Esophagus mucosa (tissue), 1 donor: Measurements from ENCODE around the gene GPR42. TPM values are rescaled to one million over a fixed set of nuclear protein-coding genes. Genes with fewer than 3 reads are reported as not detected.
"Not testable (repeated sequence)": the region's sequence is repeated elsewhere in the genome, so short reads cannot be mapped to it uniquely, and the experiment has no call there.

Experiments used
- ATAC-seq: fragments of 200-7000 bp; cut with Tn5 transposase; one replicate; pipeline ENCODE4 v1.9.1; 2020
- total RNA-seq: library from RNA; stranded (reverse); gene quantifications from one replicate; pipeline ENCODE4 v1.2.4, GENCODE V29; 2023
- donor health status: DM: yes; HTN: yes; CAD: no.

GPR42 gene
- total RNA-seq, 1 donor from 2014 or later = not detected

- ATAC-seq = no peak
Observed at GRCh38 chr19:35347171-35347929, 23.5 kb upstream of the GPR42 start, which contains the start of gene FFAR1. Gene FFAR1 (plus strand): TSS chr19:35347902. CDS start chr19:35351552, 3,650 bp downstream.

- ATAC-seq = no peak
Observed at GRCh38 chr19:35347930-35348298, 23.0 kb upstream of the GPR42 start.

DNA sequence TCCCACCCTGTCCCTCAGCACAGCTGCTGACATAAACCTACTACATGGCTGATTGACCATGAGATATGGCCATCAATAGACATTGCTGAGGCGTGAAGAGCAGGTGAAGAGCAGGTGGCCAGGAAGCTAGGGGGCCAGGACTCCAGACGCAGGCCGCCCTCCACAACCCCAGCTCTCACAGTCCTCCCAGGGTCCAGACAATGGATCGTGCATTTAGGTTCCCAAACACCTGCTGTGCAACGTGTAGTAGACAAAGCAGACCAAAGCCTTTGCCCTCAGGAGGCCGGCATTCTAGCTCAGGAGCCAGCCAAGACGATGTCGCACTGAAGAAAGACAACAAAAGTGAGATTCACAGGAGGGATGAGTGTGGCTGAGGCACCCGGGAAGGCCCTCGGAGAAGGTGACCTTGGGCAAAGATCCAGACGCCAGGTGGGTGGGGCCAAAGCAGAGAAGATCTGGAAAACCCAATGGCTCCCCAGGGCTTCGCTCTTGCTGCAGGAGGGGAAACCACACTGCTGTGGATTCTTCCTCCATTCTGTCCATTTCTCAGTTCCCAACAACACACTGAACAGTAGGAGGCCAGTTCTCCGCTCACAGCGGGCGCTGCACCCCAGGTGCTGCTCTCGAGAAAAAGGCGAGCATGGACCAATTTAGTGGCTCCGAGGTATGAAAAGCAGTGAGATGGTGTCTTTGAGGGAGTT, 21.8 kb upstream of the GPR42 start:
- no peak for ATAC-seq

- no peak for ATAC-seq
Observed at GRCh38 chr19:35349614-35350521, 21.0 kb upstream of the GPR42 start.

DNA sequence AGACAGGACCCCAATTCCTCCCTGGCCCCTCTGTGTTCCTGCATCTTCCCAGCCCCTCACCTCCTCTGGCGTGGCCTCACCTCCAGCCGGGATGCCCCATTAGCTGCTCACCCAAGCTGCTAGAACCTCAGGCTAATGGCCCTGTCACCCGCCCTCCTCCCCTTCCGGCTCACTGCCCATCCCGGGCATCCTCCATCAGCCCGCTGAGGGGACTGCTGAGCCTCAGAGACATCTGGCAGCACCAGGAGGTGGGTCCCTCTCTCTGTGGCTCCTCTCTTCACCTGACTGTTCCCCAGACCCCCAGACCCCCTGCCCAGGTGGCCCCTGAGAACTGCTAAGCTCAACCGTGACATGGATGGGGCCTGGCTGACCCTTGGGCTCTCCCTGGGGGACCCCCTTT, 20.3 kb upstream of the GPR42 start:
- no peak for ATAC-seq

DNA sequence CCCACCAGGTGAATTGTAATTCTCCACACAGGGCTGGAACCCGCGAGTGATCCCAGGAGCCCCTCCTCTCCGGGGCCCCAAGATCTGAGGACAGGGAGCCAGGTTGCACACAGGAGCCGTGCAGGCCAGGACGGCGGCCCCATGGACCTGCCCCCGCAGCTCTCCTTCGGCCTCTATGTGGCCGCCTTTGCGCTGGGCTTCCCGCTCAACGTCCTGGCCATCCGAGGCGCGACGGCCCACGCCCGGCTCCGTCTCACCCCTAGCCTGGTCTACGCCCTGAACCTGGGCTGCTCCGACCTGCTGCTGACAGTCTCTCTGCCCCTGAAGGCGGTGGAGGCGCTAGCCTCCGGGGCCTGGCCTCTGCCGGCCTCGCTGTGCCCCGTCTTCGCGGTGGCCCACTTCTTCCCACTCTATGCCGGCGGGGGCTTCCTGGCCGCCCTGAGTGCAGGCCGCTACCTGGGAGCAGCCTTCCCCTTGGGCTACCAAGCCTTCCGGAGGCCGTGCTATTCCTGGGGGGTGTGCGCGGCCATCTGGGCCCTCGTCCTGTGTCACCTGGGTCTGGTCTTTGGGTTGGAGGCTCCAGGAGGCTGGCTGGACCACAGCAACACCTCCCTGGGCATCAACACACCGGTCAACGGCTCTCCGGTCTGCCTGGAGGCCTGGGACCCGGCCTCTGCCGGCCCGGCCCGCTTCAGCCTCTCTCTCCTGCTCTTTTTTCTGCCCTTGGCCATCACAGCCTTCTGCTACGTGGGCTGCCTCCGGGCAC, 19.3 kb upstream of the GPR42 start:
- ATAC-seq = no peak

DNA sequence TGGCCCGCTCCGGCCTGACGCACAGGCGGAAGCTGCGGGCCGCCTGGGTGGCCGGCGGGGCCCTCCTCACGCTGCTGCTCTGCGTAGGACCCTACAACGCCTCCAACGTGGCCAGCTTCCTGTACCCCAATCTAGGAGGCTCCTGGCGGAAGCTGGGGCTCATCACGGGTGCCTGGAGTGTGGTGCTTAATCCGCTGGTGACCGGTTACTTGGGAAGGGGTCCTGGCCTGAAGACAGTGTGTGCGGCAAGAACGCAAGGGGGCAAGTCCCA, 18.8 kb upstream of the GPR42 start:
- no peak for ATAC-seq

DNA sequence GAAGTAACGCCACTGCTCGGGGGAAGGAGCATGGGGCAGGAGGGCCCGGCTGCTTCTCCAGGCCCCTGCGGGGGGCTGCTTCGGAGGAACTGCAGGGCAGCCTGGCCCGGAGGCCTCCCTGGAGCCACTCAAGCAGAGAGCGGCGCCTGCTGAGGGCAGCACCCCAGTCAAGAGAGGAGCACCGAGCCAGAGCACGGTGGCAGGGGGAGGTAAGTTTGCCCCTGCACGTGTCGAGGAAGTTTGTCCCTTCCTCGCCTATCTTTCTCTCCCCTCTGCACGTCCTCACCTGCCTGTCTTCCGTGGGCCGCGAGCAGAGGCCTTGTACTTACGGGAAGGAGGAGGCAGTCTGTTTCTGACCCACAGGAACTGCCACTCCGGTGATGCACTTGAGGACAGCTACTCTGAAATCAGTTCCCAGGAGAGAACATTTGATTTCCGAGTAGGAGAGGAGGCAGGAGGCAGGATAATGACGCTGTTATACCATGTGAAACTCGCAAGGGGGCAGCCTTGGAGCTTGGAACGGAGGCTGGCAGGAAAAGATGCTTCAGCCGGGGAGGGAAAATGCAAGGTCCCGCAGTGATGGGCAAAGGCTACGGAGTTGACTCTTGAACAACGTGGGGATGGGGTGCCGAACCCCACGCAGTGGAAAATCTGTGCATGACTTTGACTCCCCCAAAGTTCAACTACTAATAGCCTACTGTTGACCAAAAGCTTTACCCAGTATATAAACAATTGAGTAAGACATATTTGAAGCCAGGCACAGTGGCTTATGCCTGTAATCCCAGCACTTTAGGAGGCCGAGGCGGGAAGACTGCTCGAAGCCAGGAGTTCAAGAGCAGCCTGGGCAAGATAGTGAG, 18.2 kb upstream of the GPR42 start:
- peak; percentile 81 for ATAC-seq

- ATAC-seq = no peak
Observed at GRCh38 chr19:35353635-35354034, 17.2 kb upstream of the GPR42 start.

DNA sequence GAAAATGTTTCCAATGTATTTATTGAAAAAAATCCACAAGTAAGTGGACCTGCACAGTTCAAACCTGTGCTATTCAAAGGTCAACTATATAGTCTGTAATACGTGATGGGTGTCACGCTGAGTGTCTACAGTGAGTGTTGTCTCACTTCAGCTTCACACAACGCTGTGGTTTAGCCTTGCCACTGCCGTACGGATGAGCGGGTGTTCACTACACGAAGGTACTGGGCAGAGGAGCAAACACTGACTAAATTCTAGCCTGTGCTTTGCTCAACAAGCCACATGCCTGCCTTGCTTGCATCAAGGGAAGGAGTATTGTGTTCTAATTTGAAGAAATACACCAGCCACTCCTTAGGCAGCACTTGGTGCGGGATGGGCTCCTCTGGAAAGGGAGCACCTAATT, 16.0 kb upstream of the GPR42 start:
- no peak for ATAC-seq

- no peak for ATAC-seq
Observed at GRCh38 chr19:35355791-35356460, 14.9 kb upstream of the GPR42 start.

- no peak for ATAC-seq
Observed at GRCh38 chr19:35357867-35358573, 12.8 kb upstream of the GPR42 start, which contains the start of gene FFAR3. Gene FFAR3 (plus strand): TSS chr19:35358460. CDS start chr19:35358891, 431 bp downstream.

DNA sequence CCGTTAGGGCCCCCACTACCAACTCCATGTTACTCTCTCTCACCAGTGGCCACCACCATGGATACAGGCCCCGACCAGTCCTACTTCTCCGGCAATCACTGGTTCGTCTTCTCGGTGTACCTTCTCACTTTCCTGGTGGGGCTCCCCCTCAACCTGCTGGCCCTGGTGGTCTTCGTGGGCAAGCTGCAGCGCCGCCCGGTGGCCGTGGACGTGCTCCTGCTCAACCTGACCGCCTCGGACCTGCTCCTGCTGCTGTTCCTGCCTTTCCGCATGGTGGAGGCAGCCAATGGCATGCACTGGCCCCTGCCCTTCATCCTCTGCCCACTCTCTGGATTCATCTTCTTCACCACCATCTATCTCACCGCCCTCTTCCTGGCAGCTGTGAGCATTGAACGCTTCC, 12.0 kb upstream of the GPR42 start:
- not testable (repeated sequence) for ATAC-seq

GRCh38 chr19:35359395-35359794, 11.5 kb upstream of the GPR42 start:
- not testable (repeated sequence) for ATAC-seq

GRCh38 chr19:35360081-35360480, 10.8 kb upstream of the GPR42 start:
- not testable (repeated sequence) for ATAC-seq

DNA sequence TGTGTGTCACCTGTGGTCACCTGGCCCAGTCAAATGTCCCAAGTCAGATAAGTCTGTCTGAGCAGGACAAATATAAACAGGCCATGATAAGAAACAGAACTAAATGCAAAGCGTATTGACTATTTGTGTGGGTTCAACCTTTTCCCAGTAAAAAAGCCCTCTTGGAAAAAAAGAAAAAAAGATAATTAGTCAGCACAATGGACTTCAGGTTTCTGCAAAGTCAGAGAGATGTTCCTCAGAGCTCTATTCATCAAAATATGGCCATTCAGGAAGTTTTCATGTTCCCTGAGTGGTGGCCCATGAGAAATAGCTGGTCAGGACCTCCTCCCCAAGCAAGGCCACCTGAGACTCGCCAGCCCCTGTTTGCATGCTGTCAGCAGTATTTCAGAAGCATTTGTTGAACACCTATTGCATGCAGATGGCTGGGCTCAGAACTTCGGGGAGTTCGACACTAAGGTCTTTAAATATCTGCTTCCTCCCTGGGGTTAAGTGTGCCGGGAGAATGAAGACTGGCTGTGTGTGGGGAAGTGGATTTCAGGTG, 9.9 kb upstream of the GPR42 start:
- ATAC-seq = no peak

GRCh38 chr19:35362261-35363000, 8.4 kb upstream of the GPR42 start:
- ATAC-seq = peak; percentile 14

- ATAC-seq = no peak
Observed at GRCh38 chr19:35363001-35363590, 7.8 kb upstream of the GPR42 start.
